HepG2 (cell line): ENCODE results near the gene MRPS5. TPM values are rescaled to one million over a fixed set of nuclear protein-coding genes. Genes with fewer than 3 reads are reported as not detected.

ENCODE experiments used
- ARHGAP35 ChIP-seq: sonication (generic); formaldehyde crosslinking; IDR thresholded peaks from 2 replicates; pipeline ENCODE4 v1.9.0; 2022; ENCODE audit warnings: mild to moderate bottlenecking, inconsistent platforms, moderate library complexity, missing genetic modification reagents, borderline replicate concordance
- ATF2 ChIP-seq: sonication (generic); formaldehyde crosslinking; IDR thresholded peaks from 2 replicates; pipeline ENCODE4 v1.4.0; 2020; ENCODE audit warnings: missing genetic modification reagents
- ATF7 ChIP-seq, 2 experiments: fragments of 450-650 bp in 1 of 2; sonication (generic) in 1 of 2; formaldehyde crosslinking in 1 of 2; IDR thresholded peaks; 2 replicates each; pipeline versions ENCODE4 v1.4.0 to v1.6.1; 2016 to 2020; ENCODE audit warnings: antibody characterized with exemption in 1 of 2, mild to moderate bottlenecking in 1 of 2, missing genetic modification reagents in 1 of 2
- BRD4 ChIP-seq: sonication (generic); formaldehyde crosslinking; IDR thresholded peaks from 2 replicates; pipeline ENCODE4 v1.4.0; 2020; ENCODE audit warnings: missing genetic modification reagents
- DMAP1 ChIP-seq: IDR thresholded peaks from 2 replicates; pipeline ENCODE4 v1.6.1; 2016
- E2F1 ChIP-seq: sonication (generic); formaldehyde crosslinking; IDR thresholded peaks from 2 replicates; pipeline ENCODE4 v1.5.0; 2020; ENCODE audit warnings: missing genetic modification reagents
- ELF3 ChIP-seq: IDR thresholded peaks from 2 replicates; pipeline ENCODE4 v1.6.1; 2016; ENCODE audit warnings: missing genetic modification reagents, missing compliant biosample characterization
- NPAS2 ChIP-seq: sonication (generic); formaldehyde crosslinking; IDR thresholded peaks from 2 replicates; pipeline ENCODE4 v1.8.0; 2022; ENCODE audit warnings: mild to moderate bottlenecking, missing genetic modification reagents, borderline replicate concordance
- POLR2A ChIP-seq, 2 experiments: IDR thresholded peaks; 2 replicates each; pipeline ENCODE4 v1.6.1; 2011; ENCODE audit warnings: low read depth in 2 of 2, low read length in 2 of 2, mild to moderate bottlenecking in 1 of 2, moderate library complexity in 1 of 2; ENCODE audit not compliant: insufficient read depth in 1 of 2
- RFXAP ChIP-seq: sonication (generic); formaldehyde crosslinking; IDR thresholded peaks from 2 replicates; pipeline ENCODE4 v1.4.0; 2020; ENCODE audit warnings: missing genetic modification reagents, borderline replicate concordance
- THRA ChIP-seq: sonication (generic); formaldehyde crosslinking; IDR thresholded peaks from 2 replicates; pipeline ENCODE4 v1.4.0; 2020; ENCODE audit warnings: missing genetic modification reagents, borderline replicate concordance
- TOPORS ChIP-seq: sonication (generic); formaldehyde crosslinking; IDR thresholded peaks from 2 replicates; pipeline ENCODE4 v1.8.0; 2023; ENCODE audit warnings: mild to moderate bottlenecking, missing genetic modification reagents
- YY1 ChIP-seq: IDR thresholded peaks from 2 replicates; pipeline ENCODE4 v1.6.1; 2011; ENCODE audit warnings: low read length, low read depth, moderate library complexity, mild to moderate bottlenecking; ENCODE audit not compliant: insufficient read depth, insufficient replicate concordance
- ZBTB38 ChIP-seq: sonication (generic); formaldehyde crosslinking; IDR thresholded peaks from 2 replicates; pipeline ENCODE4 v1.5.1; 2020; ENCODE audit warnings: mild to moderate bottlenecking, missing genetic modification reagents
- ZNF230 ChIP-seq: sonication (generic); formaldehyde crosslinking; IDR thresholded peaks from 2 replicates; pipeline ENCODE4 v1.4.0; 2020; ENCODE audit warnings: mild to moderate bottlenecking, missing genetic modification reagents
- ZNF33A ChIP-seq: sonication (generic); formaldehyde crosslinking; IDR thresholded peaks from 2 replicates; pipeline ENCODE4 v1.5.1; 2020; ENCODE audit warnings: missing genetic modification reagents, mild to moderate bottlenecking, moderate library complexity, borderline replicate concordance
- polyA plus RNA-seq, 8 experiments: library from polyadenylated mRNA; depleted of rRNA in 3 of 8; stranded (reverse) in 7 of 8; unstranded in 1 of 8; fragments of >200 nt; fragmentation: Illumina TruSeq in 4 of 8; extraction: Trizol in 4 of 8; gene quantifications; 2 replicates each; pipeline versions ENCODE4 v1.2.1 to v1.2.3, GENCODE V29; 2011 to 2016; ENCODE audit warnings: low read depth in 4 of 8, missing spikeins in 1 of 8, mixed read lengths in 1 of 8; ENCODE audit not compliant: insufficient read depth in 1 of 8
- total RNA-seq, 5 experiments: library from RNA; depleted of rRNA; stranded (reverse); fragments of >200 nt; fragmentation: Illumina TruSeq; extraction: Trizol; gene quantifications; 2 replicates each; pipeline ENCODE4 v1.2.3, GENCODE V29; 2016; ENCODE audit warnings: low read depth in 1 of 5
- TF ChIP-seq, protein P1 (sequence below): sonication (generic); formaldehyde crosslinking; conservative IDR thresholded peaks from 2 replicates; pipeline ENCODE4 v1.4.0; 2020; ENCODE audit warnings: missing genetic modification reagents
- TF ChIP-seq, protein P2 (sequence below): sonication (generic); formaldehyde crosslinking; IDR thresholded peaks from 2 replicates; pipeline ENCODE4 v1.5.0; 2020; ENCODE audit warnings: missing genetic modification reagents
- TF ChIP-seq, protein P3 (sequence below): sonication (generic); formaldehyde crosslinking; IDR thresholded peaks from 2 replicates; pipeline ENCODE4 v1.4.0; 2020; ENCODE audit warnings: missing genetic modification reagents
- TF ChIP-seq, protein P4 (sequence below): sonication (generic); formaldehyde crosslinking; IDR thresholded peaks from 2 replicates; pipeline ENCODE4 v1.5.1; 2020; ENCODE audit warnings: missing genetic modification reagents, mild to moderate bottlenecking, borderline replicate concordance

The MRPS5 gene
- total and polyA plus RNA-seq, 2 of the 13 experiments (the other 11 are each of a cell fraction or from before 2014, with no cell fraction given) = 98.8 to 134 TPM

DNA sequence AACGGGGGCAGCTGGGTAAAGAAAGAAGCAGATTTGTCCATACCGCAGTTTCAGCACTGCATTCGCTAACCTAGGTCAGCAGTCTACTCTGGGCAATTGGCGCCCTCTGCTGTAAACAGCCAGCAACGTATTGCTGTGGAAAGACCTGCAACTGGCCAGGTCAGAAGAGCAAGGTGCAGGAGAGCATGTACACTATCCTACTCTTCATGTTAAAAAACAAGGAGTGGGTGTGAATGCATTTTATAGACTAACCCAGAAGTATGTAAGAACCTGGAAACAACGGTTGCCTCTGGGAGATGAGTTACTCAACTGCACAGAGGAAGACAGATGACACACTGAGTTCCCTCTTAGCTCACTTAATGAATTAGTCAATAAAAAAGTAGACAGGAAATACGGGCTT, 6.2 kb downstream of the MRPS5 start (continued):
- no peak for TF ChIP-seq ZNF33A (CRISPR knock-in tag)
- no peak for TF ChIP-seq TOPORS (CRISPR knock-in tag)
- no peak for TF ChIP-seq NPAS2 (CRISPR knock-in tag)
- TF ChIP-seq ELF3 = peak; percentile 64; the same call in 1 of the 2 replicates
- TF ChIP-seq POLR2A (IDR thresholded peaks at IDR 0.05; ENCODE audit: insufficient read depth in 1 of 2, low read depth in 2 of 2, low read length in 2 of 2) = no peak
- no peak for TF ChIP-seq ZNF230 (CRISPR knock-in tag)
- peak; percentile 26 for TF ChIP-seq YY1
- TF ChIP-seq DMAP1 (CRISPR knock-in tag) = no peak
- TF ChIP-seq ATF7 (IDR thresholded peaks at IDR 0.05) = no peak
- no peak for TF ChIP-seq ATF7 (CRISPR knock-in tag; IDR thresholded peaks at IDR 0.05)
- peak; percentile 32; the same call in 1 of the 2 replicates for TF ChIP-seq RFXAP (CRISPR knock-in tag)
- TF ChIP-seq ARHGAP35 (CRISPR knock-in tag) = no peak
- TF ChIP-seq E2F1 (CRISPR knock-in tag) = no peak
- TF ChIP-seq ATF2 (CRISPR knock-in tag) = no peak
- TF ChIP-seq, protein P1, sequence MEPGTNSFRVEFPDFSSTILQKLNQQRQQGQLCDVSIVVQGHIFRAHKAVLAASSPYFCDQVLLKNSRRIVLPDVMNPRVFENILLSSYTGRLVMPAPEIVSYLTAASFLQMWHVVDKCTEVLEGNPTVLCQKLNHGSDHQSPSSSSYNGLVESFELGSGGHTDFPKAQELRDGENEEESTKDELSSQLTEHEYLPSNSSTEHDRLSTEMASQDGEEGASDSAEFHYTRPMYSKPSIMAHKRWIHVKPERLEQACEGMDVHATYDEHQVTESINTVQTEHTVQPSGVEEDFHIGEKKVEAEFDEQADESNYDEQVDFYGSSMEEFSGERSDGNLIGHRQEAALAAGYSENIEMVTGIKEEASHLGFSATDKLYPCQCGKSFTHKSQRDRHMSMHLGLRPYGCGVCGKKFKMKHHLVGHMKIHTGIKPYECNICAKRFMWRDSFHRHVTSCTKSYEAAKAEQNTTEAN (CRISPR knock-in tag) = no peak
- peak; percentile 91 for TF ChIP-seq ZBTB38 (CRISPR knock-in tag)
- TF ChIP-seq, protein P2, sequence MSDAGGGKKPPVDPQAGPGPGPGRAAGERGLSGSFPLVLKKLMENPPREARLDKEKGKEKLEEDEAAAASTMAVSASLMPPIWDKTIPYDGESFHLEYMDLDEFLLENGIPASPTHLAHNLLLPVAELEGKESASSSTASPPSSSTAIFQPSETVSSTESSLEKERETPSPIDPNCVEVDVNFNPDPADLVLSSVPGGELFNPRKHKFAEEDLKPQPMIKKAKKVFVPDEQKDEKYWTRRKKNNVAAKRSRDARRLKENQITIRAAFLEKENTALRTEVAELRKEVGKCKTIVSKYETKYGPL (CRISPR knock-in tag) = no peak
- peak; percentile 48; the same call in 1 of the 2 replicates for TF ChIP-seq THRA
- no peak for TF ChIP-seq BRD4 (CRISPR knock-in tag)
- TF ChIP-seq, protein P3, sequence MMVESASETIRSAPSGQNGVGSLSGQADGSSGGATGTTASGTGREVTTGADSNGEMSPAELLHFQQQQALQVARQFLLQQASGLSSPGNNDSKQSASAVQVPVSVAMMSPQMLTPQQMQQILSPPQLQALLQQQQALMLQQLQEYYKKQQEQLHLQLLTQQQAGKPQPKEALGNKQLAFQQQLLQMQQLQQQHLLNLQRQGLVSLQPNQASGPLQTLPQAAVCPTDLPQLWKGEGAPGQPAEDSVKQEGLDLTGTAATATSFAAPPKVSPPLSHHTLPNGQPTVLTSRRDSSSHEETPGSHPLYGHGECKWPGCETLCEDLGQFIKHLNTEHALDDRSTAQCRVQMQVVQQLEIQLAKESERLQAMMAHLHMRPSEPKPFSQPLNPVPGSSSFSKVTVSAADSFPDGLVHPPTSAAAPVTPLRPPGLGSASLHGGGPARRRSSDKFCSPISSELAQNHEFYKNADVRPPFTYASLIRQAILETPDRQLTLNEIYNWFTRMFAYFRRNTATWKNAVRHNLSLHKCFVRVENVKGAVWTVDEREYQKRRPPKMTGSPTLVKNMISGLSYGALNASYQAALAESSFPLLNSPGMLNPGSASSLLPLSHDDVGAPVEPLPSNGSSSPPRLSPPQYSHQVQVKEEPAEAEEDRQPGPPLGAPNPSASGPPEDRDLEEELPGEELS (CRISPR knock-in tag) = no peak
- TF ChIP-seq, protein P4, sequence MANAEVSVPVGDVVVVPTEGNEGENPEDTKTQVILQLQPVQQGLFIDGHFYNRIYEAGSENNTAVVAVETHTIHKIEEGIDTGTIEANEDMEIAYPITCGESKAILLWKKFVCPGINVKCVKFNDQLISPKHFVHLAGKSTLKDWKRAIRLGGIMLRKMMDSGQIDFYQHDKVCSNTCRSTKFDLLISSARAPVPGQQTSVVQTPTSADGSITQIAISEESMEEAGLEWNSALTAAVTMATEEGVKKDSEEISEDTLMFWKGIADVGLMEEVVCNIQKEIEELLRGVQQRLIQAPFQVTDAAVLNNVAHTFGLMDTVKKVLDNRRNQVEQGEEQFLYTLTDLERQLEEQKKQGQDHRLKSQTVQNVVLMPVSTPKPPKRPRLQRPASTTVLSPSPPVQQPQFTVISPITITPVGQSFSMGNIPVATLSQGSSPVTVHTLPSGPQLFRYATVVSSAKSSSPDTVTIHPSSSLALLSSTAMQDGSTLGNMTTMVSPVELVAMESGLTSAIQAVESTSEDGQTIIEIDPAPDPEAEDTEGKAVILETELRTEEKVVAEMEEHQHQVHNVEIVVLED (CRISPR knock-in tag) = no peak
